ENCODE data around the gene GLRA1.

GLRA1 gene

DNA sequence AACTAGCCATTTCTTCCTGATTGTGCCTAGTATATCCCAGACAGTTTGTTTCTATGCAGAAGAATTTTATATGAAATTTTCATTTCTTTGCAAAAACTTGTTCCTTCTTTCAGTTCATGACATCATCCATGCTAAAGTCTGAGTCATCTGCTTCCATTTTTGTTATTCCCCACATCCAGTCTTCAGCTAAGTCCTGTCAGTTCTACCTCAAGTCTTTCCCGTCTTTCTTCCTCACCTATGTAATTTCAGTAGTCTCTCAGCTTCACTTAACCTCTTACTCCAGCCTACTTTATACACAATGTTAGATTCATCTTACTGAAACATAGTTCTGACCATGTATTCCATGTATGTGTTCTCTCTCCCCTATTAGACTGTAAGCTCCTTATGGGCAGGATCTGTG lies 113.8 kb downstream of the GLRA1 start:
- no peaks in the 10 kb centered on the region for H3K9me3 ChIP-seq (ENCODE audit: control insufficient read depth, insufficient read depth, low read length)
- H3K9ac ChIP-seq (ENCODE audit: low read depth, low read length), result no peak overlapping the region
- H3K27me3 ChIP-seq (ENCODE audit: control insufficient read depth, insufficient read depth, low read length), result no peaks in the 10 kb centered on the region
- H3K4me1 ChIP-seq (ENCODE audit: control insufficient read depth, insufficient read depth, low read length), result peaks cover 3% of the 10 kb centered on the region
- H3K36me3 ChIP-seq (ENCODE audit: control insufficient read depth, insufficient read depth, low read length), result peaks cover 4% of the 10 kb centered on the region
- no peak overlapping the region for H3K4me3 ChIP-seq (ENCODE audit: low read depth, low read length)

GRCh38 chr5:151810449-151810848 lies 114.2 kb downstream of the GLRA1 start:
- no peaks in the 10 kb centered on the region for H3K27me3 ChIP-seq (ENCODE audit: control insufficient read depth, insufficient read depth, low read length)
- no peak overlapping the region for H3K4me3 ChIP-seq (ENCODE audit: low read depth, low read length)
- peaks cover 3% of the 10 kb centered on the region for H3K4me1 ChIP-seq (ENCODE audit: control insufficient read depth, insufficient read depth, low read length)
- H3K9ac ChIP-seq (ENCODE audit: low read depth, low read length), result no peak overlapping the region
- no peaks in the 10 kb centered on the region for H3K9me3 ChIP-seq (ENCODE audit: control insufficient read depth, insufficient read depth, low read length)
- peaks cover 5% of the 10 kb centered on the region for H3K36me3 ChIP-seq (ENCODE audit: control insufficient read depth, insufficient read depth, low read length)

DNA sequence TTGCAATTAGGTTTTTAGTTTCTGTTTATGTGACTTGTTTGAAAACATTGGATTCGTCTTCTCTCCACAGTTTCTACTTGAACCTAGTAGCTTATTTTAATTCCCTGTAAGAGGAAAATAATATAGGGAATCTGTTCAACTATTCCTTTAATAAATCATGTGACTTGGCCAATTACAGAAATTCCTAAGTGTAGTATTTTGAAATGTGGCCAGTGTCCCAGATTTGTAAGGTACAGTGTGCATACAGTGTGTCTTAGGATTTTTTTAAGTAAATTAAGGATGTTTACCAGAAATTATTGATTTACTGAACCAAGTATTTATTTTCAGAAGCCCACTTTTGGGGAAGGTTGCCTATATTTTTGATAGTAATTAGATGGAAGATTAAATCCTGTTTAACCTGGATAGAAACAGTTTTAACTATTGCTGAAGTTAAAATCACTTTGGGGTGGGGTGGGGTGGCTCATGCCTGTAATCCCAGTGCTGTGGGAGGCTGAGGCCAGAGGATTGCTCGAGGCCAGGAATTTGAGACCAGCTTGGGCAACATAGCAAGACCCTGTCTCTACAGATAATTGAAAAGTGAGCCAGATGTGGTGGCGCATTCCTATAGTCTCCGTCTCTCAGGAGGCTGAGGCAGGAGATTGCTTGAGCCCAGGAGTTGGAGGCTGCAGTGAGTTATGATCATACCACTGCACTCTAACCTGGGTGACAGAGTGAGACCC lies 116.0 kb downstream of the GLRA1 start:
- no peaks in the 10 kb centered on the region for H3K9me3 ChIP-seq (ENCODE audit: control insufficient read depth, insufficient read depth, low read length)
- H3K4me1 ChIP-seq (ENCODE audit: control insufficient read depth, insufficient read depth, low read length), result no peaks in the 10 kb centered on the region
- H3K4me3 ChIP-seq (ENCODE audit: low read depth, low read length), result no peak overlapping the region
- no peak overlapping the region for H3K9ac ChIP-seq (ENCODE audit: low read depth, low read length)
- H3K27me3 ChIP-seq (ENCODE audit: control insufficient read depth, insufficient read depth, low read length), result no peaks in the 10 kb centered on the region
- peaks cover 11% of the 10 kb centered on the region for H3K36me3 ChIP-seq (ENCODE audit: control insufficient read depth, insufficient read depth, low read length)

DNA sequence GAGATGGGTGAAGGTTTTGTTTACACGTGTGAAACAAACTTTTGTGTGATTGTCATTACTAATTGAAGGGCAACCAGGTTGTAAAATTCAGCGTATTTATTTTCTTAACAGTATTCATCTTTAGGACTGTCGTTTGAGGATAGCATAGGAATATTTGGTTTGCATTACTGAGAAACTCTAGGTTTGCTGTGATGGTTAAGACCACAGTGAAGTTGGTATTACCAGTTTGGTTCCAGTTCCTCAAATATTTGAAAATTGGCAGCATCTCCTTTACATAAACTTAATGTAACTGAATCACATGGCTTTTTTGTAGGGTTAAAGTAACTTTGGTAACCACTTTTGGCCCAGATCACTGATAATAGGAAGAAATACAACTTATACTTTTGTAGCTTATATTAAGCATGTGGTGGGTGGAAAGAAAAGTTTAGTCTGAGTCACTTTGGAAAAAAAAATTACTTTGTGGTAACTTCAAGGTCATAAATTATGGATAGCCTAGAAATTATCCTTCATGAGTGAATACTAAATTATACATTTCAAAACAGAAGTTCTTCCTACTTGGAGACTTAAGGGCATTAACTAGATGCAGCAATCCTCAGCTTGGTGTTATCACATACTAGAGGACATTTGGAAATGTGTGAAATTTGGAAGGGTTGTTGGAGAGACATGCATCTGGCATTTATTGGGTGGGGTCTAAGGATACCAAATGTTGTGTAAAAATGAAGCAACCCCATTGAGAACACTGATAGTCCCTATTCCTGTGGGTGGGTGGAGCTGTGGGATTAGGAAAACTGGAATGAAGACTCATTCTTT lies 119.0 kb downstream of the GLRA1 start:
- peaks cover 19% of the 10 kb centered on the region for H3K36me3 ChIP-seq (ENCODE audit: control insufficient read depth, insufficient read depth, low read length)
- no peaks in the 10 kb centered on the region for H3K4me1 ChIP-seq (ENCODE audit: control insufficient read depth, insufficient read depth, low read length)
- H3K4me3 ChIP-seq (ENCODE audit: low read depth, low read length), result no peak overlapping the region

GRCh38 chr5:151800532-151800931 lies 124.1 kb downstream of the GLRA1 start:
- Histone ChIP-seq H3K9me3 (ENCODE audit: control insufficient read depth, insufficient read depth, low read length) (no peaks in the 10 kb centered on the region), H3K4me1 (ENCODE audit: control insufficient read depth, insufficient read depth, low read length) (no peaks in the 10 kb centered on the region), H3K9ac (ENCODE audit: low read depth, low read length) (no peak overlapping the region), H3K4me3 (ENCODE audit: low read depth, low read length) (no peak overlapping the region), H3K36me3 (ENCODE audit: control insufficient read depth, insufficient read depth, low read length) (peaks cover 42% of the 10 kb centered on the region), H3K27me3 (ENCODE audit: control insufficient read depth, insufficient read depth, low read length) (no peaks in the 10 kb centered on the region)

More for the DNA sequence above, 119.0 kb downstream of the GLRA1 start:
- no peaks in the 10 kb centered on the region for H3K9me3 ChIP-seq (ENCODE audit: control insufficient read depth, insufficient read depth, low read length)
- H3K9ac ChIP-seq (ENCODE audit: low read depth, low read length), result no peak overlapping the region
- no peaks in the 10 kb centered on the region for H3K27me3 ChIP-seq (ENCODE audit: control insufficient read depth, insufficient read depth, low read length)

- no peaks in the 10 kb centered on the region for H3K9me3 ChIP-seq (ENCODE audit: control insufficient read depth, insufficient read depth, low read length)
- H3K4me1 ChIP-seq (ENCODE audit: control insufficient read depth, insufficient read depth, low read length), result no peaks in the 10 kb centered on the region
- peaks cover 46% of the 10 kb centered on the region for H3K36me3 ChIP-seq (ENCODE audit: control insufficient read depth, insufficient read depth, low read length)
- H3K4me3 ChIP-seq (ENCODE audit: low read depth, low read length), result no peak overlapping the region
- no peaks in the 10 kb centered on the region for H3K27me3 ChIP-seq (ENCODE audit: control insufficient read depth, insufficient read depth, low read length)
- H3K9ac ChIP-seq (ENCODE audit: low read depth, low read length), result no peak overlapping the region
Measured at GRCh38 chr5:151799407-151799806, 125.2 kb downstream of the GLRA1 start.

- H3K4me1 ChIP-seq (ENCODE audit: control insufficient read depth, insufficient read depth, low read length), result no peaks in the 10 kb centered on the region
- no peak overlapping the region for H3K9ac ChIP-seq (ENCODE audit: low read depth, low read length)
- H3K27me3 ChIP-seq (ENCODE audit: control insufficient read depth, insufficient read depth, low read length), result no peaks in the 10 kb centered on the region
- peaks cover 49% of the 10 kb centered on the region for H3K36me3 ChIP-seq (ENCODE audit: control insufficient read depth, insufficient read depth, low read length)
- H3K9me3 ChIP-seq (ENCODE audit: control insufficient read depth, insufficient read depth, low read length), result no peaks in the 10 kb centered on the region
- H3K4me3 ChIP-seq (ENCODE audit: low read depth, low read length), result no peak overlapping the region
Measured at GRCh38 chr5:151798674-151799073, 126.0 kb downstream of the GLRA1 start.

DNA sequence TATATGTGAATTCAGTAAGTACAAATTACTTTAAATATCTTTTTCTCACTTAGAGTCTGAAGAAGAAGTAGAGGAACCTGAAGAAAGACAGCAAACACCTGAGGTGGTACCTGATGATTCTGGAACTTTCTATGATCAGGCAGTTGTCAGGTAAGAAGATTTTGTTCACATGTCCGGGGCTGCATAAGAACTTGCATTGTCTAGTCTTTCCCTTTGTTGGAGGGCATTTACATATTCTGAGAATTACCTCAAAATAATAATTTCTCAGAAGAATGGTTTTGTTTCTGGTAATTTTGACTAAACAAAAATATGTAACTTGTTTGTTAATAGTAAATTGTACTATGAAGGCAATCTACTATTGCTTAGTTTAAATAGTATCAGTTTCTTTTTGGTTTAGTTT lies 129.2 kb downstream of the GLRA1 start:
- Histone ChIP-seq H3K36me3 (ENCODE audit: control insufficient read depth, insufficient read depth, low read length) (peaks cover 57% of the 10 kb centered on the region), H3K4me3 (ENCODE audit: low read depth, low read length) (no peak overlapping the region), H3K4me1 (ENCODE audit: control insufficient read depth, insufficient read depth, low read length) (no peaks in the 10 kb centered on the region), H3K27me3 (ENCODE audit: control insufficient read depth, insufficient read depth, low read length) (no peaks in the 10 kb centered on the region), H3K9me3 (ENCODE audit: control insufficient read depth, insufficient read depth, low read length) (no peaks in the 10 kb centered on the region), H3K9ac (ENCODE audit: low read depth, low read length) (no peak overlapping the region)

DNA sequence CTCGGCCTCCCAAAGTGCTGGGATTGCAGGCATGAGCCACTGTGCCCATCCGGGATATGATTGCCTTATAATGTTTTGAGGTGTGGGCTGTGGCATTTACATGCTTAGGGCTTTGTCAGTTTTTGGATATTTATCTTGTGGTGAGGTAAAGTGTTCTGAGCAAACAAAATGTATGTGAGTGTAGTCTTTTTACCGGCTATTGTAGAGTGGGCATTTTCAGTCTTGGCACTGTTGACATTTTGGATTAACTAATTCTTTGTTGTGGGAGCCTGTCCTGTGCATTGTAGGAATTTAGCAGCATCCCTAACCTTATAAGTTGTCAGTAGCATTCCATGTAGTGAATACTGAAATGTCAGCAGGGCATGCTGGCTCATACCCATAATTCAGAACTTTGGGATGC lies 131.3 kb downstream of the GLRA1 start:
- Histone ChIP-seq H3K9me3 (ENCODE audit: control insufficient read depth, insufficient read depth, low read length) (no peaks in the 10 kb centered on the region), H3K4me3 (ENCODE audit: low read depth, low read length) (no peak overlapping the region), H3K9ac (ENCODE audit: low read depth, low read length) (no peak overlapping the region), H3K27me3 (ENCODE audit: control insufficient read depth, insufficient read depth, low read length) (no peaks in the 10 kb centered on the region), H3K4me1 (ENCODE audit: control insufficient read depth, insufficient read depth, low read length) (no peaks in the 10 kb centered on the region), H3K36me3 (ENCODE audit: control insufficient read depth, insufficient read depth, low read length) (peaks cover 51% of the 10 kb centered on the region)

- H3K4me1 ChIP-seq (ENCODE audit: control insufficient read depth, insufficient read depth, low read length), result peaks cover 6% of the 10 kb centered on the region
- no peak overlapping the region for H3K4me3 ChIP-seq (ENCODE audit: low read depth, low read length)
- peaks cover 31% of the 10 kb centered on the region for H3K36me3 ChIP-seq (ENCODE audit: control insufficient read depth, insufficient read depth, low read length)
- no peaks in the 10 kb centered on the region for H3K9me3 ChIP-seq (ENCODE audit: control insufficient read depth, insufficient read depth, low read length)
- H3K27me3 ChIP-seq (ENCODE audit: control insufficient read depth, insufficient read depth, low read length), result no peaks in the 10 kb centered on the region
- no peak overlapping the region for H3K9ac ChIP-seq (ENCODE audit: low read depth, low read length)
Measured at GRCh38 chr5:151787817-151788216, 136.8 kb downstream of the GLRA1 start.

DNA sequence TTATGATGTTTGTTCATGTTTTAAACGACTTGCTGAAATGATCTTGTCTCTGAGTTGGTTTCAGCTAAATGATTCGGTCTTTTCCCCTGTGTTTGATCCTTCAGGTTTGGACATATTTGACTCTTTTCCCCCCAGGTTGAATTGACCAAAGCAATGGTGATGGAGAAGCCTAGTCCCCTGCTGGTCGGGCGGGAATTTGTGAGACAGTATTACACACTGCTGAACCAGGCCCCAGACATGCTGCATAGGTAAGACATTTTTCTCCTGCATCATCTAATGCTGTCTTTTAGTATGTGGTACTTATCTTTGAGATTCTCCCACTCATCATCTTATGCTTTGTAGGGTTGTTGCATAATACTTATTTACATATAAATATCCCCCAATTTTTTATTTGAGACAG lies 138.2 kb downstream of the GLRA1 start:
- no peaks in the 10 kb centered on the region for H3K9me3 ChIP-seq (ENCODE audit: control insufficient read depth, insufficient read depth, low read length)
- peaks cover 20% of the 10 kb centered on the region for H3K36me3 ChIP-seq (ENCODE audit: control insufficient read depth, insufficient read depth, low read length)
- no peak overlapping the region for H3K9ac ChIP-seq (ENCODE audit: low read depth, low read length)
- H3K4me3 ChIP-seq (ENCODE audit: low read depth, low read length), result no peak overlapping the region
- H3K27me3 ChIP-seq (ENCODE audit: control insufficient read depth, insufficient read depth, low read length), result no peaks in the 10 kb centered on the region
- peaks cover 6% of the 10 kb centered on the region for H3K4me1 ChIP-seq (ENCODE audit: control insufficient read depth, insufficient read depth, low read length)

GRCh38 chr5:151784141-151784540 lies 140.5 kb downstream of the GLRA1 start:
- Histone ChIP-seq H3K27me3 (ENCODE audit: control insufficient read depth, insufficient read depth, low read length) (no peaks in the 10 kb centered on the region), H3K9ac (ENCODE audit: low read depth, low read length) (no peak overlapping the region), H3K9me3 (ENCODE audit: control insufficient read depth, insufficient read depth, low read length) (no peaks in the 10 kb centered on the region), H3K4me3 (ENCODE audit: low read depth, low read length) (no peak overlapping the region), H3K36me3 (ENCODE audit: control insufficient read depth, insufficient read depth, low read length) (peaks cover 3% of the 10 kb centered on the region), H3K4me1 (ENCODE audit: control insufficient read depth, insufficient read depth, low read length) (peaks cover 9% of the 10 kb centered on the region)
